Lower leg skin (tissue), 3 donors: ENCODE results near the gene OR56A4.

ENCODE experiments used
- CTCF ChIP-seq, 3 donors: fragments of 450-650 bp; IDR thresholded peaks; one replicate each; pipeline ENCODE4 v1.5.1; 2016; ENCODE audit warnings: antibody characterized with exemption in 3 of 3, mild to moderate bottlenecking in 3 of 3, moderate library complexity in 2 of 3
- POLR2A ChIP-seq, 2 donors: fragments of 450-650 bp; IDR thresholded peaks; one replicate each; pipeline ENCODE4 v1.6.1; 2016 to 2017; ENCODE audit warnings: antibody characterized with exemption in 2 of 2, mild to moderate bottlenecking in 1 of 2, moderate library complexity in 1 of 2

- no peak for TF ChIP-seq CTCF (IDR thresholded peaks at IDR 0.05)
- no peak for TF ChIP-seq POLR2A (IDR thresholded peaks at IDR 0.05)
These were observed 45.6 kb upstream of the OR56A4 start for GRCh38 chr11:6052374-6052773.
